HEK293 (cell line): ENCODE data around the gene CAMK1G.

Experiments used
- ATF2 ChIP-seq: fragments of 450-650 bp; formaldehyde crosslinking; IDR thresholded peaks from 2 replicates; pipeline ENCODE4 v1.5.1; 2016; ENCODE audit warnings: missing biosample characterization, missing genetic modification characterization, low read depth
- BCL11A ChIP-seq: fragments of 450-650 bp; formaldehyde crosslinking; IDR thresholded peaks from 2 replicates; pipeline ENCODE4 v1.5.1; 2016; ENCODE audit warnings: low read depth, missing biosample characterization, missing genetic modification characterization
- CTCF ChIP-seq: fragments of 450-650 bp; formaldehyde crosslinking; IDR thresholded peaks from 2 replicates; pipeline ENCODE4 v1.5.1; 2016; ENCODE audit warnings: missing biosample characterization, missing genetic modification characterization
- GLIS2 ChIP-seq: fragments of 450-650 bp; formaldehyde crosslinking; IDR thresholded peaks from 2 replicates; pipeline ENCODE4 v1.5.1; 2016; ENCODE audit warnings: missing biosample characterization, missing genetic modification characterization
- HIC1 ChIP-seq: fragments of 450-650 bp; formaldehyde crosslinking; IDR thresholded peaks from 2 replicates; pipeline ENCODE4 v1.5.1; 2016; ENCODE audit warnings: missing biosample characterization, missing genetic modification characterization
- MEIS1 ChIP-seq: sonication (generic); formaldehyde crosslinking; IDR thresholded peaks from 2 replicates; pipeline ENCODE4 v1.8.1; 2022; ENCODE audit warnings: missing genetic modification reagents, mild to moderate bottlenecking, borderline replicate concordance
- TCF7L2 ChIP-seq: IDR thresholded peaks from 2 replicates; pipeline ENCODE4 v1.6.1; 2011; ENCODE audit warnings: low read depth, mild to moderate bottlenecking, inconsistent platforms, low read length, moderate library complexity, borderline replicate concordance
- YY1 ChIP-seq: fragments of 450-650 bp; formaldehyde crosslinking; IDR thresholded peaks from 2 replicates; pipeline ENCODE4 v1.5.1; 2018; ENCODE audit warnings: missing biosample characterization, missing genetic modification characterization
- ZBTB26 ChIP-seq: fragments of 450-650 bp; formaldehyde crosslinking; optimal IDR thresholded peaks from 2 replicates; pipeline ENCODE3; 2016; ENCODE audit warnings: missing biosample characterization, mild to moderate bottlenecking, missing genetic modification characterization
- ZBTB6 ChIP-seq: fragments of 450-650 bp; formaldehyde crosslinking; IDR thresholded peaks from 2 replicates; pipeline ENCODE4 v1.5.1; 2017; ENCODE audit warnings: missing biosample characterization, missing genetic modification characterization
- ZNF121 ChIP-seq: fragments of 450-650 bp; formaldehyde crosslinking; IDR thresholded peaks from 2 replicates; pipeline ENCODE4 v1.5.1; 2016; ENCODE audit warnings: missing biosample characterization, missing genetic modification characterization
- ZNF202 ChIP-seq: fragments of 450-650 bp; formaldehyde crosslinking; IDR thresholded peaks from 2 replicates; pipeline ENCODE4 v1.5.1; 2016; ENCODE audit warnings: missing biosample characterization, missing genetic modification characterization, borderline replicate concordance
- ZNF214 ChIP-seq: fragments of 450-650 bp; formaldehyde crosslinking; IDR thresholded peaks from 2 replicates; pipeline ENCODE4 v1.5.1; 2017; ENCODE audit warnings: missing biosample characterization, mild to moderate bottlenecking, missing genetic modification characterization, borderline replicate concordance
- ZNF362 ChIP-seq: fragments of 450-650 bp; formaldehyde crosslinking; IDR thresholded peaks from 2 replicates; pipeline ENCODE4 v1.5.1; 2016; ENCODE audit warnings: missing biosample characterization, missing genetic modification characterization
- ZNF366 ChIP-seq: fragments of 450-650 bp; formaldehyde crosslinking; conservative IDR thresholded peaks from 2 replicates; pipeline ENCODE4 v1.5.1; 2016; ENCODE audit warnings: missing biosample characterization, missing genetic modification characterization
- ZNF571 ChIP-seq: fragments of 450-650 bp; formaldehyde crosslinking; IDR thresholded peaks from 2 replicates; pipeline ENCODE4 v1.5.0; 2017; ENCODE audit warnings: missing biosample characterization, missing genetic modification characterization
- ZNF629 ChIP-seq: fragments of 450-650 bp; formaldehyde crosslinking; IDR thresholded peaks from 2 replicates; pipeline ENCODE4 v1.5.1; 2017; ENCODE audit warnings: missing biosample characterization, missing genetic modification characterization
- ZNF645 ChIP-seq: fragments of 450-650 bp; formaldehyde crosslinking; IDR thresholded peaks from 2 replicates; pipeline ENCODE4; 2016; ENCODE audit warnings: missing biosample characterization, missing genetic modification characterization
- ZNF660 ChIP-seq: fragments of 450-650 bp; IDR thresholded peaks from 2 replicates; pipeline ENCODE4 v1.5.1; 2018; ENCODE audit warnings: missing biosample characterization, mild to moderate bottlenecking, missing genetic modification characterization
- ZSCAN23 ChIP-seq: fragments of 450-650 bp; formaldehyde crosslinking; IDR thresholded peaks from 2 replicates; pipeline ENCODE4 v1.5.1; 2016; ENCODE audit warnings: missing biosample characterization, missing genetic modification characterization

Gene CAMK1G

GRCh38 chr1:209648931-209649776 lies 65.6 kb downstream of the CAMK1G start (continued):
- TF ChIP-seq MEIS1 (CRISPR knock-in tag) (no peak), ZBTB6 (no peak), BCL11A (tag by site-specific recombination) (no peak), GLIS2 (tag by site-specific recombination) (no peak), ZNF571 (tag by site-specific recombination) (no peak), ZBTB26 (tag by site-specific recombination) (no peak), ATF2 (tag by site-specific recombination) (no peak), TCF7L2 (no peak), HIC1 (tag by site-specific recombination) (no peak), ZNF214 (no peak), ZNF645 (tag by site-specific recombination) (no peak), CTCF (no peak), YY1 (no peak), ZNF366 (tag by site-specific recombination) (peak; percentile 34; the same call in 1 of the 2 replicates), ZNF202 (no peak), ZNF660 (tag by site-specific recombination) (peak; percentile 71; the same call in 1 of the 2 replicates), ZNF121 (tag by site-specific recombination) (no peak), ZNF629 (tag by site-specific recombination) (0 out of 2 replicates have a peak, but pooled peaks have one; percentile 27), ZNF362 (0 out of 2 replicates have a peak, but pooled peaks have one; percentile 72), ZSCAN23 (tag by site-specific recombination) (no peak)
